ENCODE results near the gene IL12RB2.
"Not testable (repeated sequence)": the region's sequence is repeated elsewhere in the genome, so short reads cannot be mapped to it uniquely, and the experiment has no call there.

IL12RB2 gene

DNA sequence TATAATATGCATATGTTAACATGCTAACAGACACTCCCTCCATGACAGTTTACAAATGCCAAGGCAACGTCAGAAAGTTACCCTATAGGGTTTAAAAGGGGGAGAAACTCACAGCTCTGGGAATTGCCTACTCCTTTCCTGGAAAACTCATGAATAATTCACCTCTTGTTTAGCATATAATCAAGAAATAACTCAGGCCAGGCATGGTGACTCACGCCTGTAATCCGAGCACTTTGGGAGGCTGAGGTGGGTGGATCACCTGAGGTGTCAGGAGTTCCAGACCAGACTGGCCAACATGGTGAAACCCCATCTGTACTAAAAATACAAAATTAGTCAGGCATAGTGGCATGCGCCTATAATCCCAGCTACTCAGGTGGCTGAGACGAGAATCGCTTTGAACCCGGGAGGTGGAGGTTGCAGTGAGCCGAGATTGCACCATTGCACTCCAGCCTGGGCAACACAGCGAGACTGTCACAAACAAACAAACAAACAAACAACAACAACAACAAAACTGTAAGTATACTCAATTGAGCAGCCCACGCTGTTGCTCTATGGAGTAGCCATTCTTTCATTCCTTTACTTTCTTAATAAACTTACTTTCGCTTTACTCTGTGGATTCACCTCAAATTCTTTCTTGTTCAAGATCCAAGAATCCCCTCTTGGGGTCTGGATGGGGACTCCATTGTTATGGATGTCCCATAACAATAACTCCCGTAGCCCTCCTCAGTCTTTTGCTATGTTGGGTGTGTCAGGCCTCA, 92.5 kb downstream of the IL12RB2 start:
- DNase-seq = peak in 1 of 5 experiments; percentile 21

DNA sequence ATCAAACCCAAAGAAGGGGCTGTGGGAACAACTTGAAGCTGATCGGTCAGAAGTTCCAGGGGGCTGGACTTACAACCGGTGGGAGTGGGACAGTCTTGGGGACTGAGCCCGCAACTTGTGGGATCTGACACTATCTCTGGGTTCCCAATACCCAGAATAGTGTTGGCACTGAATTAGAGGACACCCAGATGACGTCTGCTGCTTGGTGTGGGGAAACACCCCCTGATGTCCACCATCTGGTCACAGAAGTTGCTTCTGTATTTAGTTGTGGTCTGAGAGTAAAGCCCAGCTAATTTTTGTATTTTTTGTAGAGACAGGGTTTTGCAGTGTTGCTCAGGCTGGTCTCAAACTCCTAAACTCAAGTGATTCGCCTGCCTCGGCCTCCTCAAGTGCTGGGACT, 93.8 kb downstream of the IL12RB2 start:
- DNase-seq = no peak

DNA sequence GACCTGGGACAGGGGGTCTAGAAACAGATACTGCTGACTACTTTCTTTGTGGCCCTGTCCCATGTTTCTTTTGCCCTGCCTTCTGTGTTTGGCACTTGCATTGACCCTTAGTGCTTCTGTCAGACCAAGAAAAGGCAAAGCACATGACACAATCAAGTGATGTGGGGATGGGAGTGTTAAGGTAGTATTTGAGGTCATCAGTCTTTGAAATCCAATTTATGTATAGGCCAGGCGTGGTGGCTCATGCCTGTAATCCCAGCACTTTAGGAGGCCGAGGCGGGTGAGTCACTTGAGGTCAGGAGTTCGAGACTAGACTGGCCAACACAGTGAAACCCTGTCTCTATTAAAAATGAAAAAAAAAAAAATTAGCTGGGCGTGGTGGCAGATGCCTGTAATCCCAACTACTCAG, 96.5 kb downstream of the IL12RB2 start:
- no peak for DNase-seq

DNA sequence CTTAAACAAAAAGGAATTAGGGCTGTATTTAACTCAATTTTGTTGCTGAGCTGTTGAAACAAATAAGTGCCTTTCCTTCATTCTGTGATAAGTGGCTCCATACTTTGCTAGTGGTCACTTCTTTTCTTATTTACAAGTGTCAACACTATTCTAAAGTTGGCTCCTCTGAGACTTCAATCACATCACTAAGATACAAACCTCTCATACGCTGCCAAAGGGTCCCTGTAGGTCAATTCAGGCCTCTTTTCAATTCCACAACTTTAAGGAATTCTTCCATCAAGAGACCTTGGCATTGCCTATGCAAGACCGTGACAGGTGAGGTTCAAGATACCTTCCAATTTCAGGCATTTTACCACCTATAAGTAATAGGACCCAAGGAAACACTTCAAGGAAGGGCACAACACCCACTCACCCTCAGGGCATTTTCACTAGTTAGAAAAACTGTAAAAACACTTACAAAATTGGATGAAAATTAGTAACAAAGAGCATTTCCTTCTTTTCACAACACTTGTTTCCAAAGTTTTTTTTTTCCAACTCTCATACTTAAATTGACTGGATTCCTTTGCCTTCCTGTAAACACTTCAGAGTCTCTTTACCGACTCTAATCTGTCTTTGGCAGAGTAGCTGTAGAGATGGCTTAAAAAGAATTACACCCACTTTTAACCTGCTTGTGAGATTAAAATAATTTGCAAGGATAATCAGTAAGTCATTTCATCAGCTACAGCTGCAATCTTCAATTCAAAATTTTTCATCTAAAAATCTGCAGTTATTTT, 98.0 kb downstream of the IL12RB2 start:
- DNase-seq = no peak

DNA sequence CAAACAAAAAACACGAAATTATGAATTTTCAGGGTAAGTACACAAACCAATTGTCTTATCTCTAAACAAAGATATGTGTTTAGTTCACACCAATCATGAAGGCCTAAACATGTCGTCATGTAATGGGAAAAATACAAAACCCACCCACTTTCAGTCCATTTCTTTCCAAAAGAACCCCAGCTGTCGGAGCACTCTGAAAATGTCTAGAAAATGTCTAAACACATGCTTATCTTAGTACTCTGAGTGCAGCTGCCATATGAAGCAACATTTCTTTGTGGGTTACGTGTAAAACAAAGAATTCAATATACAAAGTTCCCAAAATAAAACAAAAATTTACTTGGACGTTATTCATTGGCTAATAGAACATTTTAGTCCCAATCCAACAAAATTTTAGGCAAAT, 99.8 kb downstream of the IL12RB2 start:
- no peak for DNase-seq

DNA sequence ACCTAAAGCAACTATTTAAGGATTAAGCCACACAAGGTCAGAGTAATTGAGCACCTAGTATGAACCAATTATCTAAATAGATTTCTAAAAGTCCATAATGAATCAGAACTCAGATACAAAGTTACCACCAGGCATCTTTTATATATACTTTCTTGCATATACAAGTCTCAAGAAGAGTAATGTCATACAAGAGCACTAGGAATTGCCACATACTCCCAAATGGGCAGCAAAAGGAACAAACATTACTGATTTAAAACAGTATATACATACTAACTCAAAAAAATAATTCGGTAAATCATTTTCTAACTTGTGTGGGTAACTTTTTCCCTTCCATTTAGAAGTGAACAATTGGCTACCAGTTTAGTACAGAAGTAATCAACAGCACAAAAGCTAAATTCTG, 100.5 kb downstream of the IL12RB2 start:
- no peak for DNase-seq

DNA sequence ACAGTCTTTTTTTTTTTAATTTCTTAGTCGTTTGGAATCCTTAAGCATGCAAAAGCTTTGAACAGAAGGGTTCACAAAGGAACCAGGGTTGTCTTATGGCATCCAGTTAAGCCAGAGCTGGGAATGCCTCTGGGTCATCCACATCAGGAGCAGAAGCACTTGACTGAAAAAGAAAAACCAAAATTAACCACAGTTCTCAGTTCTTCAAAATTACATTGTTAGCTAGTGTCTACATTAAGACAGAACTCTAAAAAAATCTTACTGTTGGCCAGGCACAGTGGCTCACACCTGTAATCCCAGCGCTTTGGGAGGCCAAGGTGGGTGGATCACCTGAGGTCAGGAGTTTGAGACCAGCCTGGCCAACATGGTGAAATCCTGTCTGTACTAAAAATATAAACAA, 105.4 kb downstream of the IL12RB2 start:
- not testable (repeated sequence) for DNase-seq

DNA sequence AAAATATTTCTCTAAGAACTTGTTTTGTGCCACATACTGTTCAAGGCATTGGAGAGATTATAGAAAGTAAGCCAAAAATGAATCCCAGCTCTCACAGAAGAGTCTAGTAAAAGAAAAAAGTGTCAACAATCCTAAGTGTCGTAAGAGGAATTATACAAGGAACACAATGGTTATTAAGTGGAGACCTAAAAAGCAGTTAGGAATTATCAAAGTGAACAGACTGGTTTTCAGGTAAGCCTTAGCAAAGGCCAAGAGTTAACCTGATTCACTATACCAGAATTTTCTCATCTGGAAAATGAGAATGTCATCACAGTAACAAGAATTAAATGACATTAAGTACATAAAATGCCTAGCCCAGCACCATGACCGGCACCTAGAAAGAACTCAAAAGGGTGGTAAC, 106.9 kb downstream of the IL12RB2 start:
- no peak for DNase-seq

DNA sequence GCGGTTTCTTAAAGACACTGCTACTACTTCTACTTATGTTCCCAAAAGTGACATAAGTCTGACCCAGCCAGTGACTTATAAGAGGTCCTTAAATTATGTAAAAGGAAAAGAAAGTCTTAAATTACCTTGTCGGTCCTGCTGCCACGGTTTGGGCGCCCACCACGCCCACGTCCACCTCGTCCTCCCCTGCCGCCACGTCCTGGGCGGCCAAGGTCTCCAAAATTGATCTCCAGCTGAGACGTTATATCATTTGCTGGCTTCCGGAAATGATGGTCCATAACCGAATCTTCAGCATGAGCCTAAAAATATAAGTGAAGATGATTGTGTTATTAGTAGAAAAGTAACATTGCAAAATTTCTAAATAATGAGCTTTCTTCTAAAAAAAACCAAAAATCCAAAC, 107.4 kb downstream of the IL12RB2 start:
- no peak for DNase-seq

DNA sequence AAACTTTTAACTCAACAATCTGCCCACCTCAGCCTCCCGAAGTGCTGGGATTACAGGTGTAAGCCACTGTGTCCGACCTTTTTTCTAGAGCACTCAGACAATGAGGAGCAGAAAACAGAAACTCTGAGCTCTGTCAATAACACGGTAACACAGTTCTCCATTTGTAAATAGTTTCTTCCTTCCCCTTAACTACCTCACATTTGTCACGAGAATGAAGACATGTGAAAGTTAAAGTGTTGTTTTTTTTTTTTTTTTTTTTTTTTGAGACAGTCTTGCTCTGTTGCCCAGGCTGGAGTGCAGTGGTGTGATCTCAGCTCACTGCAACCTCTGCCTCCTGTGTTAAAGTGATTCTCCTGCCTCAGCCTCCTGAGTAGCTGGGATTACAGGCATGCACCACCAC, 110.1 kb downstream of the IL12RB2 start:
- not testable (repeated sequence) for DNase-seq

DNA sequence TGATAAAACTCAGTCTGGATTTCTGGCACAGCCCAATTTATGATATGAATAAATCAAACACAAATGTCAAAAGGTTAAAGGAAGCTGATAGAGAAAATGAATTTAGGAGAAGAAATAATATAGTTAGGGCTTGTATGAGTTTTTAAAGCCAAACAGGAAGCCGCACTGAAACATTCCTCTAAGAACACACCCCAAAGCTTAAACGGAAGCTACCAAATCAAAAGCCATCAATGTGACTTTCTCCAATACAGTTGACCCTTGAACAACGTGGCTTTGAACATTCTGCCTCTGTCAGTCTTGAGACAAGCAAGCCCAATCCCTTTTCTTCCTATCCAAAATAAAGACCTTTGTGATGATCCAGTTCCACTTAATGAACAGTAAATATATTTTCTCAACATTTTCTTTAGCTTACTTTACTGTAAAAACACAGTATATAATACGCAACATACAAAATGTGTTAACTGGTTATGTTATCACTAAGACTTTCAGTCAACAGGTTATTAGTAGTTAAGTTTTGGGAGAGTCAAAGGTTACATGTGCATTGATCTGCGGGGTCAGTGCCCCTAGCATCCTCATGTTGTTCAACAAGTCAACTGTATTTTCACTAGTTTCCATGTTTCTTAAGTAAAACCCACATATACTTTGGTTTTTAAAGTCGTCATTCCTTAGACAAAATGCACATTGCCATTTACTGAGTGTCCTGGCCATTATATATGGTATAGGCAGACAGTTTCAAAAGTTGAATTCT, 111.3 kb downstream of the IL12RB2 start:
- peak in 1 of 5 experiments; percentile 22 for DNase-seq

DNA sequence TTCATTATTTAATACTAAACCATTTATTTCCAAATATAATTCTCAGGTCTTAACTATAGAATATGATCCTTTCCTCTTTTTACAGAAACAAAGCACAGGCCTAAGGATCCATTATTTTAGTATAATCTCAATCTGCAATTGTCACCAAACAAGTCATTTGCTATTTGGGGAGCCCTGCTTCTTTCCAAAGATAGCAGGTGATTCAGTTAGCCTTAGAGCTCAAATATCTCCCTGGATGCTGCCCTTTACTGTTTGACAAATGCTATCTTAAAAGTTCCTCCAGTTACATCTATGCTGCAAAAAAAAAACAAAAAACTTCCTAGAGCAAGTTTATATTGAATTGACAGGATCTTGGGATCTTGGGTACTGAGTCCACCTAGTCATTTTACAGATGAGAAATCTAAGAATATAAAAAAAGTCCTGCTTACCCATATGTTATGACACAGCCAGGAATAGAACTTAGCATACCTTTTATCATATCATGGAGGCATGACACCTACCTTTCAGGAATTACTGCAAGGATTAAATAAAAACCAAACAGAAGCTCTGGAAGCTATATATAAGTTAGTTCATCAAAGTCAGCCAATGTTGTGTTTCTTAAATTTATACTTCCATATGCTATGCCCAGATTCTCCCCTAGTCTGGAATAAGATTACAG, 113.3 kb downstream of the IL12RB2 start:
- no peak for DNase-seq

DNA sequence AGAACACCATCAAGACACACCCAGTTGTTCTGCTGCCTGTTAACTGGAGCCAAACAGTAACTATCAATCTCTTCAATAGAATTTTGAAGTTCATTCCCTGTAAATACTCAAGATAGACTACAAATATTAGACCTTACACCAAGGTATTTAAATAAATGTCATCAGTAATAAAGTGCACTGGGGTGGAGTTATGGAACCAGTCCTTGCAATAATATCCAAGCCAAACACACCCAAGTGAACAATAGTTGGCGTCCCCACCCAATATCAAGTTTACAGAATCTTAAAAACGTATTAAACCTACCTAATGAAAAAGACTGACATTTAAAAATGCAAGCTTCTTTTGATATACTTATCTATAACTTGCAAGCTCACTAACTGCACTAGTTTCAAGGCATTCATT, 119.8 kb downstream of the IL12RB2 start:
- no peak for DNase-seq

DNA sequence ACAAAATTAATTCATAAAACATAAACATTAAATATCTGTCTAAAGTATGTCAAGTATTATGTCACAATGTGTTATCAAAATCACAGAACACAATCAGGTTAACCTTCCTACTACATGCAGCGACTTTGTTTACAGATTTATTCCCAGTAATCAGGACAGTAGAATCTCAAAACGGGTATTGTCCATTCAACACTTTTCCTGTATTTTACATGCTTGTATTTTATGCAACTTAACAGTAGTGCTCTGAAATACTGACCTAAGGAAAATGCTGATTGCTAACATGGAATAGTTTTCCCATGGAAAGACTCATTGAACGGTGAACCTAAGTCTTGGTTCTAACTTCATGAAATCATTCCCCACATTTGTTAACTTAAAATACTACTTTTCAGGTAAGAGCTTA, 120.3 kb downstream of the IL12RB2 start:
- no peak for DNase-seq

DNA sequence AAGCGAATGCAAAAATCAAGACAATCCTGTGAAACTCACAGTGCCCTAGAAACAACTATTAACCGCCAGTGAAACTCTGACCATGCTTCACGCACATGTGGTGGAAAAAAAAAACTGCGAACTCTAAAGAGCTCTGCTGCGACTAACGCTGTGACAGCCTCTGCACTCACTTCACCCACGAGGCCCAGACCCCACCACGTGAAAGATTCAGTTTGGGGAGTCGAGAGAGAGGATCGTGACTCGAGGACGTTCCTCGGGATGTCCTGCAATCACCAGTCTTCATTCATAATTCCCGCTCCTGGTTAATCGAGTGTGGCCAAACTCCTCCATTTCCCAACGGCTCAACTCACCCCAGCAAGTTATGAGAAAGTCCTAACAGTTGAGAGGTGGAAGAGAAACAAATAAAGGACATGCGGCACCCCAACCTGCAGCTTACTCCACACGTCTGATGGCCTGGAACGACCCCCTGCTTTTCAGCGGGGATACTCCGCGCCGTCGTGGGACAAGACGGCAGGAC, 121.4 kb downstream of the IL12RB2 start:
- DNase-seq = peak in 3 of 5 experiments; percentile 42 to 66 (median 51)

DNA sequence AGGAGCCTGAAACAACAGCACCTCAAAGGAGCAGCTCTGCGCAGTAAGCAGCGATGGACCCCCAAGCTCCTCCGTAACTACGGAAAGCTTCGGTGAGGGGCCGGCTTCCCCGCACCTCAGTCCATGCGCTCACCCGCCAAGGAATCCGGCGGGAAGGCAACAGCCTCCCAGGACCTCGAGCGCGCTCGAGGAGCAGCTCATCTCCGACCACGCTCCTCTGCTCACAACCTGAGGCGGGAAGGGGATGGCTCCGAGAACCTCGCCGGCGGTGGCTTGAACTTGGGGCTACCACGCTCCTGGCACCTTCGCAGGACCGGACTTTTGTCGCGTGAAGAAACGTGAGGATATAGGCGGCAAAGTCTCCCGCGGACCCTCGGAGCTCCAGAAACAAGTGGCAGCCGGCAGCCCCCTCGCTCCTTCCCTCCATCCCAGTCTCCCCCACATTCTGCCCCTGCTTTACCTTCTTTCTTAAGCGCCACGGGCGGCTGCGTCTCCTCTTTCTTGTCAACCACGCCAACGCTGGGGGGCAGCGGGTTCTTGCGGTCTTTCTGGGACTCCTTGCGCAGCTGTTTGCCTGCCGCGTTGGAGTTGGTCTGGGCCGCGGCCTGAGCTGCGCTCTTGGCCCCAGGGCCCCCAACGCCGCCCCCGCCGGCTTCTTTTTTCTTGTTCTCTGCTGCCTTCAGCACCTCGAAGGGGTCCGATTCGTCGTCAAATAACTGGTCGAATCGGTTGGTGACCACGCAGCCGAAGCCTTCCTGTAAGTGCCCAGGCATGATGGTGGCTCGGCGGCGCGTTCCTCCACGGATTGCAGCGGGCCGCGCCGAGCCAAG, 122.1 kb downstream of the IL12RB2 start:
- DNase-seq = peak in 3 of 5 experiments; percentile 5 to 53 (median 10)

DNA sequence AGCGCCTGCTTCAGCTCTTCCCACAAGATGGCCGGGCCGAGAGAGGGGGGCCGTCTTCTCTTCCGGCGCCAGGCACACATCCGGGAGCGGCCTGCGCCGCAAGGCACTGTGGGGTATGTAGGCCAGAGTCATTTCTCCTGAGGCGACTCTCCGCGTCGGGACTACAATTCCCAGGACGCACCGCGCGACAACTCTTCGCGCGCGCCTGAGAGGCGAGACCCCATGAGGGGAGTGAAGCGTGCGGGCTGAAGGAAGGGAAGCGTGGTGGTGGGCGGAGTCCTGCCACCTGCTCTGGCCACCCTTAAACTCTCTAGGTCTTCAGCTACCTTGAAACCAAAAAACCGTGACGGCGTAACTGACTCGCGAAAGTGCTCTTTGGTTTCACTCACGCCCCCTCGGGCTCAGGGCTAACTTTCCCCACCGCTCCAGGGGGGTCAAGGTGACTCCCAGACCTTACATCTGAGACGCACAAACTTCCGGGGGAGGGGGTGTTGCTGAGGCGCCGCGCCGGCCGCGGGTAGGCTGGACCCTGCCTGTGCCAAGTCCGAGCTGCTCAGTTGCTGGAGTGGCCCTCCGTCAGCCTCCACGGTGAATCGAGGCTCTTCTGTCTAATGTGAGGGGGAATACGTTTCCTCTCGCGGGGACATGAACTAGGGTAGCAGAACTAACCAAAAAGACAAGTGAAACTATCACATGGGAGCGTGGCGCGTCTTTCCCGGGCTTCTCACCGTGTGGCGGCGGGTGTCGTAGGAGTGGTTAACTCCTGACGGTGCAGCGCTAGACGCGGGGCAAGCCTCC, 122.9 kb downstream of the IL12RB2 start, which contains the start of gene SERBP1:
SERBP1 (minus strand) TSS at position 45 of the 798 bp plus-strand sequence. CDS start 102 bp downstream, outside the sequence.
- peak; percentile 86 to 99 (median 93) for DNase-seq

DNA sequence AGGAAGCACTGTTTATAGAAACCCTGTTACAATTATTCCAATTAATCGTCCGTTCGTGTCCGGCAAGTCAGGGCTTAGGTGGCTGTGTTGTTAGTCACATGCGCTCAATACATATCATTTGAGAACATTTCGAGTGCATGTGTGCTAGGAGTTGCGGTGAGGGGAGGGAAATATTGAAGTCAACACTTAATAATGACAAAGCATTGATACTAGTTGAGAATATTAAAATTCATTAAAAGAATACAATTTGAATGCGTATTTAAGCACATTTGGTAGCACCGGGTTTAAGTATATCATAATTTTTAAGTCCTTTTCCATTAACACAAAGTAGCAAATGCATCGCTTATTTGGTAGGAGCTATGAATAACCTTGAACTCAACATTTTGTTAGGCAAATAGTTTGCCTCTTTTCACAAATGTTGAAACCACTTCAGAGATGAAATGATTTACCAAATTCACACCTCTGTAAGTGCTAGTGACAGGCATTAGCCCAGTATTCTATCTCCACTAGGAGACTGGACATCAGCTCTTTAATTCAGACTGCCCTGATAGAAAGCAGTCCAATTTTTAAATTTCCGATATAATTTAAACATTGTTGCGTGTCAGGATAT, 123.6 kb downstream of the IL12RB2 start:
- no peak for DNase-seq

DNA sequence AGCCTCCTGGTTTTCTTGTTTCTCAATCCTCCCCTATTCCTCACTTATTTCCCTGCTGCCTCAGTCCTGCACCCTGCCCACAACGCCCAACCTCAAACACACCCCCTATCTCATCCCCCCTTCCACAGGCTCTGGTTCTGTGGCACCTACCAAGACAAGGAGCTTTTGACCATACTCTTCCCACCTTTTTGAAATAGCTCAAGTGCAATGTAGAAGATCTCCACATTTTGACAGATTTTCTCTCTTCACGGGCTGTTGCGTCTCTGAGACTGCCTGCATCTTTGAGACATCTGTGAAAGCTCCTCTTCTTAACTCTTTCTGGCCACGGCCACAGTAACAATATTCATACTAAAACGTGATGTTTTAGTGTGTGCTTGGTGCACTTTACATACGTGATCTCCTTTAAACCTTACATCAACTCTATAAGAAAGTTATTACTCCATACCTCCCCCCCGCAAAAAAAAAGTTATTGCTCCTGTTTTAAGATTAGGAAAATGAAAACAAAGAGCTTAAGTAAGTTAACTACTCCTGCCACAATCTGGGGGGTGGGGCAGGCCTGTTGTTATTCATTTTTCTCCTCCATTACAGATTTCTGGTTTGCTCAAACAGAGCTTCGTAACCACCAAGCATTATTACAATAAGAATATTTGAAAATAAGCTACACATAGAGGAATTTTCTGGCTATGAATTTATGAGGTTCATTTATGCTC, 124.4 kb downstream of the IL12RB2 start:
- no peak for DNase-seq

All from T-helper 2 cell (primary cell).